Fibroblast of villous mesenchyme (primary cell): ENCODE measurements around the gene LRRC75A. TPM values are rescaled to one million over a fixed set of nuclear protein-coding genes. Genes with fewer than 3 reads are reported as not detected.
A peak's percentile ranks its signal among the peaks of the same experiment; 100 is the strongest.

Source experiments
- DNase-seq: peaks from one replicate; pipeline ENCODE4 v3.0.0-alpha.2; 2010; ENCODE audit warnings: low read depth
- H3K4me3 ChIP-seq: 2 replicates; pipeline ENCODE4 v1.5.1; 2011; ENCODE audit warnings: low read depth, mild to moderate bottlenecking, low read length
- CTCF ChIP-seq: IDR thresholded peaks from 2 replicates; pipeline ENCODE4 v1.5.1; 2012; ENCODE audit warnings: low read depth, mild to moderate bottlenecking, low read length; ENCODE audit not compliant: insufficient read depth
- total RNA-seq: library from RNA; depleted of rRNA; stranded (reverse); fragments of >200 nt; gene quantifications from 2 replicates; pipeline ENCODE4 v1.2.3, GENCODE V29; 2012

The LRRC75A gene
- total RNA-seq, 1 donor: 2.6 TPM

GRCh38 chr17:16511593-16511992, 19.6 kb upstream of the LRRC75A start:
- TF ChIP-seq CTCF: no peak
- no peak overlapping the region for H3K4me3 ChIP-seq
- no peak for DNase-seq

GRCh38 chr17:16507918-16508533, 16.0 kb upstream of the LRRC75A start:
- no peak for TF ChIP-seq CTCF
- no peak overlapping the region for H3K4me3 ChIP-seq
- DNase-seq: no peak

- DNase-seq: no peak
- H3K4me3 ChIP-seq: no peak overlapping the region
- peak; percentile 21 for TF ChIP-seq CTCF
Measured at GRCh38 chr17:16506188-16506587, 14.2 kb upstream of the LRRC75A start.

GRCh38 chr17:16504984-16505383, 13.0 kb upstream of the LRRC75A start:
- H3K4me3 ChIP-seq: no peak overlapping the region
- no peak for TF ChIP-seq CTCF
- no peak for DNase-seq

GRCh38 chr17:16496820-16497489, 5.0 kb upstream of the LRRC75A start:
- no peak for DNase-seq
- H3K4me3 ChIP-seq: no peak overlapping the region
- TF ChIP-seq CTCF: no peak

GRCh38 chr17:16495980-16496819, 4.2 kb upstream of the LRRC75A start:
- no peak for TF ChIP-seq CTCF
- H3K4me3 ChIP-seq: no peak overlapping the region

More at GRCh38 chr17:16495980-16496819, 4.2 kb upstream of the LRRC75A start:
- DNase-seq: no peak
